Vagina (tissue), 2 donors: ENCODE measurements around the gene APCDD1L. TPM values are rescaled to one million over a fixed set of nuclear protein-coding genes. Genes with fewer than 3 reads are reported as not detected.

ENCODE experiments used
- DNase-seq, 2 donors: peaks; one replicate each; pipeline ENCODE4 v3.0.0-alpha.2; 2017; ENCODE audit errors: extremely low spot score in 2 of 2
- H3K27ac ChIP-seq: fragments of 200-600 bp; sonication (generic); one replicate; pipeline ENCODE4 v1.5.1; 2019
- H3K27me3 ChIP-seq: fragments of 200-600 bp; sonication (generic); one replicate; pipeline ENCODE4 v1.5.1; 2019
- H3K36me3 ChIP-seq, 2 donors: fragments of 200-600 bp; sonication (generic); one replicate each; pipeline ENCODE4 v1.5.1; 2017 to 2019
- H3K4me1 ChIP-seq: fragments of 200-600 bp; sonication (generic); one replicate; pipeline ENCODE4 v1.5.1; 2019
- H3K4me3 ChIP-seq, 2 donors: fragments of 200-600 bp; sonication (generic); 1 replicate in 1 of 2; 2 replicates in 1 of 2; pipeline ENCODE4 v1.5.1; 2016 to 2019
- H3K9me3 ChIP-seq: fragments of 200-600 bp; sonication (generic); one replicate; pipeline ENCODE4 v1.5.1; 2019
- POLR2A ChIP-seq, 2 donors: fragments of 450-650 bp; IDR thresholded peaks; one replicate each; pipeline ENCODE4 v1.6.1; 2017; ENCODE audit warnings: antibody characterized with exemption in 2 of 2, mild to moderate bottlenecking in 2 of 2, moderate library complexity in 2 of 2
- POLR2AphosphoS5 ChIP-seq, 2 donors: sonication (generic); formaldehyde crosslinking; IDR thresholded peaks; one replicate each; pipeline ENCODE4 v1.9.0; 2017; ENCODE audit warnings: antibody characterized with exemption in 2 of 2, mild to moderate bottlenecking in 2 of 2, low read depth in 1 of 2; ENCODE audit not compliant: insufficient read depth in 1 of 2
- intact Hi-C: fragments of 100-400 bp; cut with DNase I; formaldehyde crosslinking; loops from one replicate; pipeline ENCODE4 v1.15.1; 2023
- total RNA-seq: library from RNA; depleted of rRNA; stranded (reverse); fragments of >200 nt; gene quantifications from one replicate; pipeline ENCODE4 v1.2.3, GENCODE V29; 2016
- TF ChIP-seq, protein P1 (sequence below), 3 experiments: fragments of 450-650 bp in 2 of 3; fragments of 200-600 bp in 1 of 3; sonication (generic) in 1 of 3; IDR thresholded peaks; one replicate each; pipeline ENCODE4 v1.5.1; 2017 to 2019; ENCODE audit warnings: antibody characterized with exemption in 3 of 3, mild to moderate bottlenecking in 2 of 3, moderate library complexity in 2 of 3

The APCDD1L gene
- total RNA-seq, 1 donor from 2014 or later = 0.98 TPM

DNA sequence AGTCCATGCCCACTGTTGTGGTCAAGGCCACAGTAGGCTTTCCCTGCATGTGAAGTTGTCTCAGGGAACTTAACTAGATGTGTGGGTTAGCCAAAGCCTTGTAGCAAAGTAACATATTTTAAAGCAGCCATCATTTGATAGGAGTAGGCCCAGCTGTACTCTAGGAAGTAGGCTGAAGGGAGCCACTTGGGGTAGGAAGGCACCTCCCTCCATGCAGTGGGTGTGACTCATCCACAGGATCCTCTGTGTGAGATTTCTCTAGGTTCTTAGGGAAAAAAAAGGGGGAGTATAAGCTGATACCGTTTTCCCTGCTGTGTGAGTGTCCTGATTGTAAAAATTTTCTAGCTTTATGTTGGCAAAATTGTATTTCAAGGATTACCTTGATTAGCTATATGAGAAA, 81.4 kb downstream of the APCDD1L start:
- TF ChIP-seq, protein P1, sequence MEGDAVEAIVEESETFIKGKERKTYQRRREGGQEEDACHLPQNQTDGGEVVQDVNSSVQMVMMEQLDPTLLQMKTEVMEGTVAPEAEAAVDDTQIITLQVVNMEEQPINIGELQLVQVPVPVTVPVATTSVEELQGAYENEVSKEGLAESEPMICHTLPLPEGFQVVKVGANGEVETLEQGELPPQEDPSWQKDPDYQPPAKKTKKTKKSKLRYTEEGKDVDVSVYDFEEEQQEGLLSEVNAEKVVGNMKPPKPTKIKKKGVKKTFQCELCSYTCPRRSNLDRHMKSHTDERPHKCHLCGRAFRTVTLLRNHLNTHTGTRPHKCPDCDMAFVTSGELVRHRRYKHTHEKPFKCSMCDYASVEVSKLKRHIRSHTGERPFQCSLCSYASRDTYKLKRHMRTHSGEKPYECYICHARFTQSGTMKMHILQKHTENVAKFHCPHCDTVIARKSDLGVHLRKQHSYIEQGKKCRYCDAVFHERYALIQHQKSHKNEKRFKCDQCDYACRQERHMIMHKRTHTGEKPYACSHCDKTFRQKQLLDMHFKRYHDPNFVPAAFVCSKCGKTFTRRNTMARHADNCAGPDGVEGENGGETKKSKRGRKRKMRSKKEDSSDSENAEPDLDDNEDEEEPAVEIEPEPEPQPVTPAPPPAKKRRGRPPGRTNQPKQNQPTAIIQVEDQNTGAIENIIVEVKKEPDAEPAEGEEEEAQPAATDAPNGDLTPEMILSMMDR (IDR thresholded peaks at IDR 0.05) = no peak
- TF ChIP-seq POLR2AphosphoS5 (IDR thresholded peaks at IDR 0.05; ENCODE audit: insufficient read depth in 1 of 2, low read depth in 1 of 2) (no peak), POLR2A (IDR thresholded peaks at IDR 0.05) (no peak)
- DNase-seq = no peak
- peaks cover 37% of the 10 kb centered on the region for H3K4me1 ChIP-seq
- no peaks in the 10 kb centered on the region for H3K36me3 ChIP-seq
- no peak overlapping the region for H3K4me3 ChIP-seq
- H3K9me3 ChIP-seq = no peaks in the 10 kb centered on the region
- no peaks in the 10 kb centered on the region for H3K27me3 ChIP-seq
- intact Hi-C loops = no loop called here
- H3K27ac ChIP-seq = no peak overlapping the region

DNA sequence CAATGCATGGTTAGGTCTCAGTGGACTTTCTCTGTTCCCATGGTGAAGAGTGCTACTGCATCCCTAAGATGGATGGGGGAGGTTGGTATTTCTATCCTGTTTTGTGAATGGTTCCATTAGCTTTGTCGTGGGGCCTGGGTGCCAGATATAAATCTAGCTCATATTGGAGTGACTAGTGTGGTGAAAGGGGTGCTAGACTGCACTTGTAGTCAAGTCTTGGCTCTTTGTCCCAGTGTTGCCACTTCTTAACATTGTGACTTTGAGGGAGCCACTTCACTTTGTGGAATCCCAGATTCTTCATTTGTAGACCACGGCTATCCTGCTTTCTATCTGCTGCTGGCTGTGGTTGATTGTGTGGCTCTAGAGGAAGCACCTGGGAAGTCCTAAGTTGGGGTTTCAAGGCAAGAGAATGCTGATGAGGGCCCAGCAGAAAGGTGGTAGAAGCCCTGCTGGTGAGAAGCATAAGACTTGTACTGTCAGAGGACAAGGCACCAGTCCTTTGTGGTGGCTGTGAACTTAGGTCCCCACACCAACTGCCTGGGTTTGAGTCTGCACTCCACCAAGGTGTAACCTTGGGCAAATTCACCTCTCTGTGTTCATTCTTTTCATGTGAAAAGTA, 82.1 kb downstream of the APCDD1L start:
- no peaks in the 10 kb centered on the region for H3K36me3 ChIP-seq
- H3K4me3 ChIP-seq = no peak overlapping the region
- H3K9me3 ChIP-seq = no peaks in the 10 kb centered on the region
- H3K27me3 ChIP-seq = no peaks in the 10 kb centered on the region
- no peak overlapping the region for H3K27ac ChIP-seq
- intact Hi-C loops = no loop called here
- TF ChIP-seq, protein P1 (IDR thresholded peaks at IDR 0.05) = no peak
- TF ChIP-seq POLR2AphosphoS5 (IDR thresholded peaks at IDR 0.05; ENCODE audit: insufficient read depth in 1 of 2, low read depth in 1 of 2) (no peak), POLR2A (IDR thresholded peaks at IDR 0.05) (no peak)
- peaks cover 37% of the 10 kb centered on the region for H3K4me1 ChIP-seq
- DNase-seq = no peak

DNA sequence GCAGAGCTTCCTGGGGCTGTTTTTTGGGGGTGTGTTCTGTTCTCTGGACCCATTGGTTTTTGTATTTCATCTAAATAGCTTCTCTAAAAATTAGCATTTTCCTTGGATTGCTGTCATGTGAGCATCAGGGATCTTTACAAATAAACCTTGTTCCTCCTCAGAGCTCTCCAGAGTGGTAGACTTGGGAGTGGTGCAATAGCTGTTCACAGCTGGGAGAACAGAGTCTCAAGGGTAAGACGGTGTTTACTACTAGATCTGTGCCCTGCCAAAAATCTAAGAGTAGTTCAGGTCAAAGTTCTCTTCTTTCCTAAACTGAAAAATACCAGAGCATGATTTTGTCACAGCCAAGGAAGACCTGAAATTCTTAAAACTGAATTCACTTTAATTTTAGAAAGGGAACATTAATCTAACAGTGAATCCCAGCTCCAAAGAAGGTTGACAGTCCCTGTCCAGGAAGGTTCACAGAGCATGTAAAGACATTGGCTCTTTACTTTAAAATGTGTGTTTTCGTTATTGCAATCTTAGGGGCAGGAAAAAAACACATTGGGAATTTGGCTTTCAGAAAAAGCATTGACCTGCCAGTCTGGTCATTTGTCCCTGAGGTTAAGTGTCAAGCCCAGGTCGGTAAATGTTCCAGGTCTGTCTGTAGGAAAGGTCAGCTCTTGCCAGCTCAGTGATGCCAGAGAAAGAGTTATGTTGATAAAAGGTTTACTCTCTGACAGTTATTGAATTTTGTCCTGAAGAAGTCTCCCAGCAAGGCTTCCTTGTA, 82.8 kb downstream of the APCDD1L start:
- TF ChIP-seq, protein P1 (IDR thresholded peaks at IDR 0.05) = no peak
- no peak for TF ChIP-seq POLR2A (IDR thresholded peaks at IDR 0.05)
- TF ChIP-seq POLR2AphosphoS5 (IDR thresholded peaks at IDR 0.05; ENCODE audit: insufficient read depth in 1 of 2, low read depth in 1 of 2) = no peak
- Histone ChIP-seq H3K9me3 (no peaks in the 10 kb centered on the region), H3K4me1 (peaks cover 37% of the 10 kb centered on the region), H3K27ac (no peak overlapping the region), H3K36me3 (no peaks in the 10 kb centered on the region), H3K27me3 (no peaks in the 10 kb centered on the region), H3K4me3 (no peak overlapping the region)
- intact Hi-C loops = no loop called here
- no peak for DNase-seq

DNA sequence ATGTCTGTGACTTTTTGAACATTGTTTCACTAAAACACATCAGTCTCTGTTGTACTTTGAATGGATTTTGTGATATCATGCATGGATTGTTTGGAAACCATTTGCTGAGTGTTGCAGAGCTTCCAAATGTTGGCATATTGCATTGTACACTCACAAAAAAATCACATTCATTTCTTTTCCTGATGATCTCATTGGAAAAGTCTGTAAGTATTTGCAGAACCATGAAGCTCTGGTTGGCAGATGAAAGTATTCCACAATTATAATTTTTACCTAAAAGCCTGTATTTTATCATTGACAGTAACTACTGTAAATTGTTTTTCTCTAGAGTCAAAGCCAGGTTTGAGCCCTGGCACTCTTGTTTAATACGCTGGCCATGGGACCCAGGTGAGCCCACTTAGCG, 84.1 kb downstream of the APCDD1L start:
- H3K27ac ChIP-seq = no peak overlapping the region
- no peak for TF ChIP-seq POLR2AphosphoS5 (IDR thresholded peaks at IDR 0.05; ENCODE audit: insufficient read depth in 1 of 2, low read depth in 1 of 2)
- no peak for TF ChIP-seq POLR2A (IDR thresholded peaks at IDR 0.05)
- TF ChIP-seq, protein P1 (IDR thresholded peaks at IDR 0.05) = no peak
- peaks cover 37% of the 10 kb centered on the region for H3K4me1 ChIP-seq
- no peaks in the 10 kb centered on the region for H3K9me3 ChIP-seq
- no peaks in the 10 kb centered on the region for H3K27me3 ChIP-seq
- no peak overlapping the region for H3K4me3 ChIP-seq
- no peak for DNase-seq
- peaks cover 0 to 7% of the 10 kb centered on the region in 2 donors for H3K36me3 ChIP-seq
- intact Hi-C loops = no loop called here

DNA sequence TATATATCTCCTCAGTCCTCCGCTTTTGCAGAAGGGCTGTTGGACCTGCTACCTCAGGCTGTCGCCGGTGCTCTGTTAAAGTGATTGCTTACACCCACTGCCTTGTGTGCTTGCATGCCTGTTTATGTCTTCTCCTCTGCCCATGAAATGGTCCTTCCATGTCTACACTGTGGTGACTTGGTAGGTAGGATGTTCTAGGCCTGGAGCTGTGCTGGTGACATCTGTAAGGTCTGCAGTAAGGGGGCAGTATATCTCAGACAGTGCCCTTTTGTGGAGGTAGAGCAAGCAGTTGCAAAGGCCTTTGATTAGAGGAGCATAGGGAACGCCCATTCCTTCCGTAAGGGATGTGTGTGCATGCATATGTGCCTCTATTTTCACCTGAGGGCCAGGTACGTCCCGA, 85.9 kb downstream of the APCDD1L start:
- Histone ChIP-seq H3K27ac (no peak overlapping the region), H3K9me3 (no peaks in the 10 kb centered on the region), H3K36me3 (peaks cover 0 to 7% of the 10 kb centered on the region in 2 donors), H3K4me1 (peaks cover 37% of the 10 kb centered on the region), H3K27me3 (no peaks in the 10 kb centered on the region), H3K4me3 (no peak overlapping the region)
- TF ChIP-seq, protein P1 (IDR thresholded peaks at IDR 0.05) = no peak
- no peak for TF ChIP-seq POLR2A (IDR thresholded peaks at IDR 0.05)
- TF ChIP-seq POLR2AphosphoS5 (IDR thresholded peaks at IDR 0.05; ENCODE audit: insufficient read depth in 1 of 2, low read depth in 1 of 2) = no peak
- DNase-seq = no peak
- intact Hi-C loops = no loop called here
